Measurements from ENCODE around the gene MBTD1. TPM values are rescaled to one million over a fixed set of nuclear protein-coding genes. Genes with fewer than 3 reads are reported as not detected.

MBTD1 gene
- total and polyA plus RNA-seq, 9 of the 15 experiments (the other 6 are each of a cell fraction or from before 2014, with no cell fraction given), result 2.1 to 26.3 (median 13.3) TPM

DNA sequence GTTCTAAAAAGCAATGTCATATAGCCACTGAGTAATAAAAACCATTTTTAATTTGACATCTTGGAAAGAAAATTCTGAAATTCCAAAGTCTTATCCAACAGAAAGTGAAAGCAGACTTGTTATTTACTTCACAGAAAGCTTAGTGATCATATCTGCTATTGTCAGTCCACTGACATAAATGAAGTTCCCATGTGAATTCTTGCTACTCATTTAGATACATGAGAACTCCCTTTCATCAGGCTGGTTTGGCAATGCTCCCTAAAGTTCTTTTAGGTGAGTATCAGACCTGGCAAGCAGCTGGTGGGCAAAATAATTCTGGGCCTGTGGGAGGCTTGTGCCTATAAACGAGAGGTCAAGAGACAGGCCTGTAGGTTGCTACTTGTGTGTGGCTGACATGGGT, 70.2 kb downstream of the MBTD1 start (continued):
- TF ChIP-seq, protein P1, sequence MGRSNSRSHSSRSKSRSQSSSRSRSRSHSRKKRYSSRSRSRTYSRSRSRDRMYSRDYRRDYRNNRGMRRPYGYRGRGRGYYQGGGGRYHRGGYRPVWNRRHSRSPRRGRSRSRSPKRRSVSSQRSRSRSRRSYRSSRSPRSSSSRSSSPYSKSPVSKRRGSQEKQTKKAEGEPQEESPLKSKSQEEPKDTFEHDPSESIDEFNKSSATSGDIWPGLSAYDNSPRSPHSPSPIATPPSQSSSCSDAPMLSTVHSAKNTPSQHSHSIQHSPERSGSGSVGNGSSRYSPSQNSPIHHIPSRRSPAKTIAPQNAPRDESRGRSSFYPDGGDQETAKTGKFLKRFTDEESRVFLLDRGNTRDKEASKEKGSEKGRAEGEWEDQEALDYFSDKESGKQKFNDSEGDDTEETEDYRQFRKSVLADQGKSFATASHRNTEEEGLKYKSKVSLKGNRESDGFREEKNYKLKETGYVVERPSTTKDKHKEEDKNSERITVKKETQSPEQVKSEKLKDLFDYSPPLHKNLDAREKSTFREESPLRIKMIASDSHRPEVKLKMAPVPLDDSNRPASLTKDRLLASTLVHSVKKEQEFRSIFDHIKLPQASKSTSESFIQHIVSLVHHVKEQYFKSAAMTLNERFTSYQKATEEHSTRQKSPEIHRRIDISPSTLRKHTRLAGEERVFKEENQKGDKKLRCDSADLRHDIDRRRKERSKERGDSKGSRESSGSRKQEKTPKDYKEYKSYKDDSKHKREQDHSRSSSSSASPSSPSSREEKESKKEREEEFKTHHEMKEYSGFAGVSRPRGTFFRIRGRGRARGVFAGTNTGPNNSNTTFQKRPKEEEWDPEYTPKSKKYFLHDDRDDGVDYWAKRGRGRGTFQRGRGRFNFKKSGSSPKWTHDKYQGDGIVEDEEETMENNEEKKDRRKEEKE (IDR thresholded peaks at IDR 0.05; ENCODE audit: borderline replicate concordance in 1 of 2, control insufficient read depth in 1 of 2, low read depth in 2 of 2, low read length in 1 of 2), result no peak
- TF ChIP-seq ESRRB (CRISPR knock-in tag; IDR thresholded peaks at IDR 0.05; ENCODE audit: borderline replicate concordance), result no peak

DNA sequence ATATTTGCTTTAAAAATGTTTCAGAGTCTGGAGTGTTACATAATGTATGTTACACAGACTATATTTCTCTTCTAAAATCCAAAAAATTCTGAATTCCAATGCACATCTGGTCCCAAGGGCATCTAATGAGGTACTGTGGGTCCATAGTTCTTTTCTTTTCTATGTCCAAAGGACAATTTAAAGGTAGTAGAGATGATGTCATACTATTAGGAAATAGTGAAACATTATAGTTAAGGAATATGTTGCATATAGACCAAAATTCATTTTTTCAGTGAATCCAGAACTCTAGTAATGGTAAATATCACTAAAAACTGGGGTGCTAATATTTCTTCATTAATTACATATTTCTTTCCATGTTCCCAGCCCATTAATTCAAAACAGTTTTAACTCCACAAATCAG, 70.7 kb downstream of the MBTD1 start:
- DNase-seq (ENCODE audit: extremely low read depth in 1 of 4, low spot score in 3 of 4), result no peak
- Histone ChIP-seq H3K9me1 (ENCODE audit: control insufficient read depth, insufficient read depth, low read length) (no peaks in the 10 kb centered on the region), H4K20me1 (replicated peaks; ENCODE audit: control insufficient read depth, insufficient read depth, low read length) (no peaks in the 10 kb centered on the region), H3K27ac (ENCODE audit: extremely low read depth, low read depth, low read length) (no peak overlapping the region), H2AFZ (ENCODE audit: low read depth, low read length) (no peak overlapping the region), H3K4me2 (ENCODE audit: insufficient read depth, low read length) (no peak overlapping the region), H3K36me3 (ENCODE audit: control insufficient read depth, insufficient read depth, low read length) (peaks cover 74% of the 10 kb centered on the region), H3K4me3 (no peak overlapping the region), H3K79me2 (ENCODE audit: control insufficient read depth, insufficient read depth, low read length) (no peaks in the 10 kb centered on the region), H3K4me1 (replicated peaks in 1 of 2; ENCODE audit: control insufficient read depth in 2 of 2, insufficient read depth in 2 of 2, low read length in 2 of 2) (no peaks in the 10 kb centered on the region), H3K27me3 (ENCODE audit: control insufficient read depth in 2 of 2, insufficient read depth in 2 of 2, low read length in 2 of 2) (no peaks in the 10 kb centered on the region), H3K9me3 (replicated peaks; ENCODE audit: control insufficient read depth, insufficient read depth, low read depth, low read length) (no peaks in the 10 kb centered on the region), H3K9ac (ENCODE audit: insufficient read depth in 1 of 2, low read depth in 2 of 2, low read length in 2 of 2) (no peak overlapping the region)
- ChIA-PET CTCF (ENCODE audit: low intra/inter-chr PET ratio) (no interaction called here), POLR2A (interaction anchor here (1.1 kb wide), 1 partner anchor 8 kb away, joined by 3 read pairs; no protein-coding TSS in a partner anchor)
- FAIRE-seq, result no peak
- no peak for ATAC-seq
- in situ Hi-C loops (cut with MboI) (no loop called here), intact Hi-C loops (cut with micrococcal nuclease) (no loop called here)
- BruUV-seq (replicated peaks), result no TSS peak
- TF ChIP-seq SREBF2 (CRISPR knock-in tag; IDR thresholded peaks at IDR 0.05) (no peak), MXD1 (CRISPR knock-in tag; IDR thresholded peaks at IDR 0.05; ENCODE audit: borderline replicate concordance, poor library complexity, severe bottlenecking) (no peak), ZNF239 (CRISPR knock-in tag; IDR thresholded peaks at IDR 0.05) (no peak), PRDM10 (IDR thresholded peaks at IDR 0.05; ENCODE audit: partially characterized antibody) (no peak), USF1 (CRISPR knock-in tag; IDR thresholded peaks at IDR 0.05) (no peak)
- TF ChIP-seq, protein P2, sequence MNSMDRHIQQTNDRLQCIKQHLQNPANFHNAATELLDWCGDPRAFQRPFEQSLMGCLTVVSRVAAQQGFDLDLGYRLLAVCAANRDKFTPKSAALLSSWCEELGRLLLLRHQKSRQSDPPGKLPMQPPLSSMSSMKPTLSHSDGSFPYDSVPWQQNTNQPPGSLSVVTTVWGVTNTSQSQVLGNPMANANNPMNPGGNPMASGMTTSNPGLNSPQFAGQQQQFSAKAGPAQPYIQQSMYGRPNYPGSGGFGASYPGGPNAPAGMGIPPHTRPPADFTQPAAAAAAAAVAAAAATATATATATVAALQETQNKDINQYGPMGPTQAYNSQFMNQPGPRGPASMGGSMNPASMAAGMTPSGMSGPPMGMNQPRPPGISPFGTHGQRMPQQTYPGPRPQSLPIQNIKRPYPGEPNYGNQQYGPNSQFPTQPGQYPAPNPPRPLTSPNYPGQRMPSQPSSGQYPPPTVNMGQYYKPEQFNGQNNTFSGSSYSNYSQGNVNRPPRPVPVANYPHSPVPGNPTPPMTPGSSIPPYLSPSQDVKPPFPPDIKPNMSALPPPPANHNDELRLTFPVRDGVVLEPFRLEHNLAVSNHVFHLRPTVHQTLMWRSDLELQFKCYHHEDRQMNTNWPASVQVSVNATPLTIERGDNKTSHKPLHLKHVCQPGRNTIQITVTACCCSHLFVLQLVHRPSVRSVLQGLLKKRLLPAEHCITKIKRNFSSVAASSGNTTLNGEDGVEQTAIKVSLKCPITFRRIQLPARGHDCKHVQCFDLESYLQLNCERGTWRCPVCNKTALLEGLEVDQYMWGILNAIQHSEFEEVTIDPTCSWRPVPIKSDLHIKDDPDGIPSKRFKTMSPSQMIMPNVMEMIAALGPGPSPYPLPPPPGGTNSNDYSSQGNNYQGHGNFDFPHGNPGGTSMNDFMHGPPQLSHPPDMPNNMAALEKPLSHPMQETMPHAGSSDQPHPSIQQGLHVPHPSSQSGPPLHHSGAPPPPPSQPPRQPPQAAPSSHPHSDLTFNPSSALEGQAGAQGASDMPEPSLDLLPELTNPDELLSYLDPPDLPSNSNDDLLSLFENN (IDR thresholded peaks at IDR 0.05; ENCODE audit: low read depth in 2 of 2, low read length in 2 of 2), result no peak
